ENCODE measurements around the gene STPG3. TPM values are rescaled to one million over a fixed set of nuclear protein-coding genes. Genes with fewer than 3 reads are reported as not detected.

Gene STPG3
- polyA plus RNA-seq, 1 donor (not counting 4 experiments of a cell fraction or from before 2014, with no cell fraction given) = not detected

- FAIRE-seq (no peak), DNase-seq (ENCODE audit: low read depth, low spot score) (no peak)
- Histone ChIP-seq H3K36me3 (ENCODE audit: control insufficient read depth in 2 of 2, extremely low read depth in 1 of 2, insufficient read depth in 2 of 2, low read length in 2 of 2) (peaks cover 37 to 39% of the 10 kb centered on the region in 2 experiments), H3K4me2 (ENCODE audit: control insufficient read depth, extremely low read depth, insufficient read depth, low read depth, low read length) (no peak overlapping the region), H3K27ac (ENCODE audit: control insufficient read depth, insufficient read depth, low read length) (no peak overlapping the region), H2AFZ (ENCODE audit: control insufficient read depth, low read length) (no peak overlapping the region), H3K27me3 (ENCODE audit: control insufficient read depth, extremely low read depth, insufficient read depth, low read length) (no peaks in the 10 kb centered on the region), H3K9me1 (ENCODE audit: control insufficient read depth, extremely low read depth, insufficient read depth, low read length) (no peaks in the 10 kb centered on the region), H3K4me3 (ENCODE audit: control insufficient read depth in 2 of 3, extremely low read depth in 1 of 3, insufficient read depth in 2 of 3, low read depth in 1 of 3, low read length in 3 of 3) (no peak overlapping the region), H3K4me1 (ENCODE audit: control insufficient read depth, extremely low read depth, insufficient read depth, low read length) (peaks cover 6% of the 10 kb centered on the region), H3K9ac (ENCODE audit: control insufficient read depth, extremely low read depth, insufficient read depth, low read length) (no peak overlapping the region), H3K9me3 (ENCODE audit: control insufficient read depth, low read depth, low read length) (no peaks in the 10 kb centered on the region), H4K20me1 (ENCODE audit: control insufficient read depth, extremely low read depth, insufficient read depth, low read length) (peaks cover 12% of the 10 kb centered on the region), H3K79me2 (ENCODE audit: control insufficient read depth, insufficient read depth, low read length) (peaks cover 4% of the 10 kb centered on the region)
- TF ChIP-seq EZH2 (IDR thresholded peaks at IDR 0.05; ENCODE audit: low read length) (no peak), CTCF (optimal IDR thresholded peaks at IDR 0.05 in 1 of 3, IDR thresholded peaks at IDR 0.05 in 1 of 3, conservative IDR thresholded peaks at IDR 0.05 in 1 of 3; ENCODE audit: extremely low read depth in 1 of 3, insufficient read depth in 2 of 3, low read length in 3 of 3) (no peak)
- dilution Hi-C loops (cut with MboI; ENCODE audit: extremely low pct_ligation_motif_present, low sequenced_read_pairs) = no loop called here
Observed at GRCh38 chr9:137267933-137268355, 16.9 kb downstream of the STPG3 start.

GRCh38 chr9:137268538-137269201, 17.6 kb downstream of the STPG3 start:
- Histone ChIP-seq H3K27me3 (ENCODE audit: control insufficient read depth, extremely low read depth, insufficient read depth, low read length) (no peaks in the 10 kb centered on the region), H4K20me1 (ENCODE audit: control insufficient read depth, extremely low read depth, insufficient read depth, low read length) (peaks cover 12% of the 10 kb centered on the region), H3K36me3 (ENCODE audit: control insufficient read depth in 2 of 2, extremely low read depth in 1 of 2, insufficient read depth in 2 of 2, low read length in 2 of 2) (peaks cover 37 to 40% of the 10 kb centered on the region in 2 experiments), H2AFZ (ENCODE audit: control insufficient read depth, low read length) (no peak overlapping the region), H3K9ac (ENCODE audit: control insufficient read depth, extremely low read depth, insufficient read depth, low read length) (no peak overlapping the region), H3K9me3 (ENCODE audit: control insufficient read depth, low read depth, low read length) (no peaks in the 10 kb centered on the region), H3K4me1 (ENCODE audit: control insufficient read depth, extremely low read depth, insufficient read depth, low read length) (peaks cover 8% of the 10 kb centered on the region), H3K4me3 (ENCODE audit: control insufficient read depth in 2 of 3, extremely low read depth in 1 of 3, insufficient read depth in 2 of 3, low read depth in 1 of 3, low read length in 3 of 3) (no peak overlapping the region), H3K27ac (ENCODE audit: control insufficient read depth, insufficient read depth, low read length) (no peak overlapping the region), H3K4me2 (ENCODE audit: control insufficient read depth, extremely low read depth, insufficient read depth, low read depth, low read length) (no peak overlapping the region), H3K79me2 (ENCODE audit: control insufficient read depth, insufficient read depth, low read length) (peaks cover 4% of the 10 kb centered on the region), H3K9me1 (ENCODE audit: control insufficient read depth, extremely low read depth, insufficient read depth, low read length) (no peaks in the 10 kb centered on the region)
- dilution Hi-C loops (cut with MboI; ENCODE audit: extremely low pct_ligation_motif_present, low sequenced_read_pairs) = no loop called here
- TF ChIP-seq EZH2 (IDR thresholded peaks at IDR 0.05; ENCODE audit: low read length) (no peak), CTCF (optimal IDR thresholded peaks at IDR 0.05 in 1 of 3, IDR thresholded peaks at IDR 0.05 in 1 of 3, conservative IDR thresholded peaks at IDR 0.05 in 1 of 3; ENCODE audit: extremely low read depth in 1 of 3, insufficient read depth in 2 of 3, low read length in 3 of 3) (no peak)
- DNase-seq (ENCODE audit: low read depth, low spot score) (no peak), FAIRE-seq (no peak)
